GM12878 (cell line): ENCODE measurements around the gene WDR43. TPM values are rescaled to one million over a fixed set of nuclear protein-coding genes. Genes with fewer than 3 reads are reported as not detected.

Experiments
- ATAC-seq: fragments of 200-7000 bp; cut with Tn5 transposase; 3 replicates; pipeline ENCODE4 v1.9.1; 2020; ENCODE audit warnings: mild to moderate bottlenecking, moderate library complexity
- BruUV-seq: library from RNA; stranded (reverse); fragments of 400-500 nt; replicated peaks from 2 replicates; lab custom pipeline; 2021; lab: Mats Ljungman, UMichigan
- CTCF ChIA-PET: fragments of 300-600 bp; sonication (Branson Sonifier 250); formaldehyde crosslinking; extraction: SDS; loops from one replicate; lab custom pipeline; 2021; ENCODE audit warnings: inconsistent platforms; lab: Yijun Ruan, JAX
- POLR2A ChIA-PET: fragments of 350-600 bp; formaldehyde crosslinking; extraction: SDS; loops from one replicate; lab custom pipeline; 2021; ENCODE audit warnings: inconsistent platforms; lab: Charles Lee
- RAD21 ChIA-PET: fragments of 300-600 bp; sonication (Branson Sonifier 250); formaldehyde crosslinking; loops from one replicate; lab custom pipeline; 2023; ENCODE audit warnings: antibody characterized with exemption; ENCODE audit not compliant: unreplicated experiment; lab: Charles Lee
- SMC1A ChIA-PET: fragments of 300-600 bp; sonication (Branson Sonifier 250); formaldehyde crosslinking; loops from one replicate; lab custom pipeline; 2023; ENCODE audit not compliant: unreplicated experiment, uncharacterized antibody; lab: Charles Lee
- DNase-seq: peaks from one replicate; pipeline ENCODE4 v3.0.0-alpha.2; 2011; ENCODE audit warnings: low read depth, low spot score
- FAIRE-seq: peaks from 3 replicates; lab custom pipeline; 2011; peaks lifted over from hg19 to GRCh38; lab: Jason Lieb, UNC
- H2AFZ ChIP-seq: 2 replicates; pipeline ENCODE4 v1.6.0; 2011; ENCODE audit warnings: low read depth, low read length, control low read depth; ENCODE audit not compliant: control insufficient read depth
- H3K27ac ChIP-seq: 2 replicates; pipeline ENCODE4 v1.5.1; 2011; ENCODE audit warnings: control low read depth; ENCODE audit not compliant: control insufficient read depth, insufficient read depth
- H3K27me3 ChIP-seq, 2 experiments: replicated peaks in 1 of 2; 2 replicates each; pipeline versions ENCODE4 v1.6.0 to v1.6.1; 2011; ENCODE audit warnings: low read length in 1 of 2; ENCODE audit not compliant: control insufficient read depth in 2 of 2, insufficient read depth in 2 of 2
- H3K36me3 ChIP-seq, 2 experiments: 2 replicates each; pipeline ENCODE4 v1.5.1; 2011; ENCODE audit warnings: low read length in 1 of 2; ENCODE audit not compliant: control insufficient read depth in 2 of 2, insufficient read depth in 2 of 2
- H3K4me1 ChIP-seq: 2 replicates; pipeline ENCODE4 v1.6.1; 2011; ENCODE audit warnings: mild to moderate bottlenecking, low read length, moderate library complexity, mixed read lengths; ENCODE audit not compliant: control insufficient read depth, insufficient read depth
- H3K4me2 ChIP-seq: 2 replicates; pipeline ENCODE4 v1.6.0; 2011; ENCODE audit warnings: control low read depth; ENCODE audit not compliant: control insufficient read depth, insufficient read depth
- H3K4me3 ChIP-seq: fragments of 200-600 bp; sonication (generic); 2 replicates; pipeline ENCODE4 v1.5.1; 2016
- H3K79me2 ChIP-seq: 2 replicates; pipeline ENCODE4 v1.6.0; 2011; ENCODE audit warnings: low read length; ENCODE audit not compliant: control insufficient read depth, insufficient read depth
- H3K9ac ChIP-seq: 2 replicates; pipeline ENCODE4 v1.8.0; 2011; ENCODE audit warnings: low read length, control low read depth, mixed read lengths; ENCODE audit not compliant: control insufficient read depth, insufficient read depth
- H3K9me3 ChIP-seq: replicated peaks from 3 replicates; pipeline ENCODE4 v1.5.1; 2011; ENCODE audit warnings: mild to moderate bottlenecking, low read length; ENCODE audit not compliant: control insufficient read depth, insufficient read depth
- H4K20me1 ChIP-seq: 2 replicates; pipeline ENCODE4 v1.6.0; 2011; ENCODE audit not compliant: control insufficient read depth, insufficient read depth
- BHLHE40 ChIP-seq, 2 experiments: fragments of 450-650 bp in 1 of 2; IDR thresholded peaks; 2 replicates each; pipeline ENCODE4 v1.6.1; 2011 to 2017; ENCODE audit warnings: low read depth in 2 of 2, borderline replicate concordance in 1 of 2, improper control_type of control experiment in 1 of 2, low read length in 1 of 2, mild to moderate bottlenecking in 1 of 2
- CEBPZ ChIP-seq: fragments of 150-350 bp; IDR thresholded peaks from 2 replicates; pipeline ENCODE4 v1.6.1; 2016; ENCODE audit warnings: low read depth, low read length
- CHD4 ChIP-seq: fragments of 200-600 bp; sonication (generic); IDR thresholded peaks from 2 replicates; pipeline ENCODE4 v1.6.1; 2016; ENCODE audit warnings: mild to moderate bottlenecking
- E2F4 ChIP-seq: IDR thresholded peaks from 2 replicates; pipeline ENCODE4 v1.6.1; 2012; ENCODE audit warnings: low read depth, low read length, improper control_type of control experiment
- ELK1 ChIP-seq: IDR thresholded peaks from 2 replicates; pipeline ENCODE4 v1.6.1; 2012; ENCODE audit warnings: low read depth, low read length, improper control_type of control experiment
- JUND ChIP-seq: IDR thresholded peaks from 2 replicates; pipeline ENCODE4 v1.6.1; 2012; ENCODE audit warnings: low read depth, mild to moderate bottlenecking, low read length, improper control_type of control experiment, moderate library complexity
- MEF2A ChIP-seq: IDR thresholded peaks from 2 replicates; pipeline ENCODE4 v1.6.1; 2011; ENCODE audit warnings: low read depth, mild to moderate bottlenecking, low read length, moderate library complexity; ENCODE audit not compliant: insufficient read depth
- NR2C1 ChIP-seq: fragments of 450-650 bp; IDR thresholded peaks from 2 replicates; pipeline ENCODE4 v1.6.1; 2017; ENCODE audit warnings: antibody characterized with exemption, mild to moderate bottlenecking, moderate library complexity
- PKNOX1 ChIP-seq: fragments of 450-650 bp; IDR thresholded peaks from 2 replicates; pipeline ENCODE4 v1.6.1; 2016; ENCODE audit warnings: mild to moderate bottlenecking
- SREBF2 ChIP-seq: IDR thresholded peaks from 2 replicates; pipeline ENCODE4 v1.6.1; 2012; ENCODE audit warnings: mild to moderate bottlenecking, low read length
- SUPT20H ChIP-seq: IDR thresholded peaks from 2 replicates; pipeline ENCODE4 v1.6.1; 2011; ENCODE audit warnings: low read depth, mild to moderate bottlenecking, low read length, moderate library complexity, borderline replicate concordance; ENCODE audit not compliant: control insufficient read depth
- USF1 ChIP-seq: IDR thresholded peaks from 2 replicates; pipeline ENCODE4 v1.6.1; 2011; ENCODE audit warnings: borderline replicate concordance, low read depth, mild to moderate bottlenecking, moderate library complexity, mixed read lengths, low read length; ENCODE audit not compliant: insufficient read depth; ENCODE audit errors: extremely low read length
- ZNF217 ChIP-seq: fragments of 450-650 bp; IDR thresholded peaks from 2 replicates; pipeline ENCODE4 v1.6.1; 2017; ENCODE audit warnings: antibody characterized with exemption, mild to moderate bottlenecking
- ZZZ3 ChIP-seq: IDR thresholded peaks from 2 replicates; pipeline ENCODE4 v1.6.1; 2011; ENCODE audit warnings: low read depth; ENCODE audit not compliant: control insufficient read depth, insufficient read length
- WGBS: methylation state at CpG from one replicate; pipeline ENCODE4 v1.1.6; 2016; ENCODE audit warnings: low lambda C conversion rate; ENCODE audit not compliant: insufficient replicate concordance, insufficient coverage; ENCODE audit errors: missing lambda C conversion rate; 5-methylcytosine and 5-hydroxymethylcytosine counted together
- in situ Hi-C: fragments of 300-500 bp; cut with MboI; formaldehyde crosslinking; loops from 9 replicates; pipeline ENCODE4 v1.14.3; 2018; ENCODE audit warnings: mixed read lengths
- intact Hi-C: fragments of 100-400 bp; cut with micrococcal nuclease; formaldehyde crosslinking; loops from one replicate; pipeline ENCODE4 v1.14.2; 2022; ENCODE audit not compliant: unreplicated experiment
- polyA plus RNA-seq, 11 experiments: library from polyadenylated mRNA; depleted of rRNA in 4 of 11; unstranded in 6 of 11; stranded (reverse) in 5 of 11; fragments of >200 nt; fragmentation: Nextera tagmentation in 4 of 11; fragmentation: Illumina TruSeq in 1 of 11; extraction: Ambion mirVana in 4 of 11; extraction: Trizol in 1 of 11; gene quantifications; 1 replicate in 1 of 11; 2 replicates in 10 of 11; pipeline versions ENCODE4 v1.2.1 to v1.2.3, GENCODE V29; 2011 to 2016; ENCODE audit warnings: inconsistent platforms in 2 of 11, missing spikeins in 2 of 11, low read depth in 1 of 11
- total RNA-seq, 4 experiments: library from RNA; depleted of rRNA in 3 of 4; stranded (reverse); fragments of >200 nt in 3 of 4; fragmentation: Illumina TruSeq in 1 of 4; extraction: Trizol in 1 of 4; gene quantifications; 2 replicates each; pipeline versions ENCODE4 v1.2.1 to v1.2.3, GENCODE V29; 2013 to 2021

WDR43 gene
- total and polyA plus RNA-seq, 10 of the 15 experiments (the other 5 are each of a cell fraction or from before 2014, with no cell fraction given): 39.3 to 153 (median 81.9) TPM

- Histone ChIP-seq H3K9ac (no peak overlapping the region), H3K4me3 (no peak overlapping the region), H4K20me1 (no peaks in the 10 kb centered on the region), H3K4me2 (no peak overlapping the region), H3K27me3 (no peaks in the 10 kb centered on the region; a peak in 1 of 4 replicates), H3K27ac (no peak overlapping the region), H3K36me3 (no peaks in the 10 kb centered on the region), H3K79me2 (peaks cover 34% of the 10 kb centered on the region), H3K9me3 (no peaks in the 10 kb centered on the region), H3K4me1 (peaks cover 3% of the 10 kb centered on the region; the same call in 1 of the 2 replicates), H2AFZ (no peak overlapping the region)
- ChIA-PET CTCF (interaction anchor here (0.6 to 1.8 kb wide), 3 partner anchors 51 to 1277 kb away, joined by 3 to 6 read pairs (median 4); no protein-coding TSS in a partner anchor), POLR2A (interaction anchor here (0.6 to 2.1 kb wide), 4 partner anchors 22 to 982 kb away, joined by 3 to 13 read pairs (median 8); partner anchors contain the start of genes RBKS and WDR43), RAD21 (no interaction called here), SMC1A (no interaction called here)
- intact Hi-C loops: no loop called here
- FAIRE-seq (no peak), DNase-seq (no peak), ATAC-seq (no peak)
- in situ Hi-C loops: no loop called here
- no TSS peak for BruUV-seq
- whole genome bisulfite sequencing: 35% methylated on average over 3 of the region's 3 CpGs
- TF ChIP-seq SUPT20H: no peak
- no peak for TF ChIP-seq CHD4
- TF ChIP-seq E2F4: no peak
- TF ChIP-seq ZNF217: no peak
- no peak for TF ChIP-seq USF1
- TF ChIP-seq PKNOX1: no peak
- no peak for TF ChIP-seq CEBPZ
- no peak for TF ChIP-seq MEF2A
- TF ChIP-seq SREBF2: no peak
- TF ChIP-seq BHLHE40 (IDR thresholded peaks at IDR 0.05; ENCODE audit: borderline replicate concordance in 1 of 2, low read depth in 2 of 2, low read length in 1 of 2): no peak
- TF ChIP-seq ELK1: no peak
- TF ChIP-seq JUND: no peak
- TF ChIP-seq ZZZ3: no peak
- TF ChIP-seq NR2C1: no peak
Measured at GRCh38 chr2:28871620-28872019, 22.8 kb upstream of the WDR43 start.
